ENCODE results near the gene OTULINL.

GRCh38 chr5:14551211-14551610 lies 30.4 kb upstream of the OTULINL start:
- TF ChIP-seq EZH2phosphoT487 (conservative IDR thresholded peaks at IDR 0.05; ENCODE audit: low read length) = no peak
- TF ChIP-seq, protein P1, sequence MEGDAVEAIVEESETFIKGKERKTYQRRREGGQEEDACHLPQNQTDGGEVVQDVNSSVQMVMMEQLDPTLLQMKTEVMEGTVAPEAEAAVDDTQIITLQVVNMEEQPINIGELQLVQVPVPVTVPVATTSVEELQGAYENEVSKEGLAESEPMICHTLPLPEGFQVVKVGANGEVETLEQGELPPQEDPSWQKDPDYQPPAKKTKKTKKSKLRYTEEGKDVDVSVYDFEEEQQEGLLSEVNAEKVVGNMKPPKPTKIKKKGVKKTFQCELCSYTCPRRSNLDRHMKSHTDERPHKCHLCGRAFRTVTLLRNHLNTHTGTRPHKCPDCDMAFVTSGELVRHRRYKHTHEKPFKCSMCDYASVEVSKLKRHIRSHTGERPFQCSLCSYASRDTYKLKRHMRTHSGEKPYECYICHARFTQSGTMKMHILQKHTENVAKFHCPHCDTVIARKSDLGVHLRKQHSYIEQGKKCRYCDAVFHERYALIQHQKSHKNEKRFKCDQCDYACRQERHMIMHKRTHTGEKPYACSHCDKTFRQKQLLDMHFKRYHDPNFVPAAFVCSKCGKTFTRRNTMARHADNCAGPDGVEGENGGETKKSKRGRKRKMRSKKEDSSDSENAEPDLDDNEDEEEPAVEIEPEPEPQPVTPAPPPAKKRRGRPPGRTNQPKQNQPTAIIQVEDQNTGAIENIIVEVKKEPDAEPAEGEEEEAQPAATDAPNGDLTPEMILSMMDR (IDR thresholded peaks at IDR 0.05; ENCODE audit: insufficient read depth, low read length, poor library complexity, severe bottlenecking) = no peak

Measured in SU-DHL-6 (cell line).